NCI-H510A treated with DMSO at 0.1 percent for 48 hours (cell line): ENCODE results near the gene LRTM1.

Experiments used
- DNase-seq: peaks from one replicate; lab custom pipeline; 2025; lab: John Stamatoyannopoulos, UW

The LRTM1 gene

GRCh38 chr3:54928046-54928770, at the start of gene LRTM1:
TSS of gene LRTM1 (minus strand) at chr3:54928059. CDS start at chr3:54927911, 148 bp downstream.
- DNase-seq: no peak

- no peak for DNase-seq
Measured at GRCh38 chr3:54977439-54977838, 49.6 kb upstream of the LRTM1 start.

- no peak for DNase-seq
Measured at GRCh38 chr3:54970895-54971294, 43.0 kb upstream of the LRTM1 start.

- DNase-seq: no peak
Measured at GRCh38 chr3:54969652-54970051, 41.8 kb upstream of the LRTM1 start.

- no peak for DNase-seq
Measured at GRCh38 chr3:54968546-54969172, 40.8 kb upstream of the LRTM1 start.

GRCh38 chr3:54967731-54968161, 39.9 kb upstream of the LRTM1 start:
- no peak for DNase-seq

- DNase-seq: no peak
Measured at GRCh38 chr3:54966979-54967378, 39.1 kb upstream of the LRTM1 start.

GRCh38 chr3:54965746-54966145, 37.9 kb upstream of the LRTM1 start:
- no peak for DNase-seq

- DNase-seq: no peak
Measured at GRCh38 chr3:54964081-54964480, 36.2 kb upstream of the LRTM1 start.

GRCh38 chr3:54963641-54964040, 35.8 kb upstream of the LRTM1 start:
- no peak for DNase-seq

- DNase-seq: no peak
Measured at GRCh38 chr3:54962200-54962599, 34.3 kb upstream of the LRTM1 start.

- DNase-seq: no peak
Measured at GRCh38 chr3:54960701-54961100, 32.8 kb upstream of the LRTM1 start.

GRCh38 chr3:54960082-54960481, 32.2 kb upstream of the LRTM1 start:
- no peak for DNase-seq

- DNase-seq: no peak
Measured at GRCh38 chr3:54957711-54958110, 29.9 kb upstream of the LRTM1 start.

- DNase-seq: no peak
Measured at GRCh38 chr3:54955941-54956340, 28.1 kb upstream of the LRTM1 start.

GRCh38 chr3:54955496-54955895, 27.6 kb upstream of the LRTM1 start:
- no peak for DNase-seq

GRCh38 chr3:54954521-54954920, 26.7 kb upstream of the LRTM1 start:
- no peak for DNase-seq

- no peak for DNase-seq
Measured at GRCh38 chr3:54954022-54954421, 26.2 kb upstream of the LRTM1 start.

- DNase-seq: no peak
Measured at GRCh38 chr3:54951405-54951804, 23.5 kb upstream of the LRTM1 start.

- no peak for DNase-seq
Measured at GRCh38 chr3:54950391-54951003, 22.6 kb upstream of the LRTM1 start.

- no peak for DNase-seq
Measured at GRCh38 chr3:54949491-54950044, 21.7 kb upstream of the LRTM1 start.

- DNase-seq: no peak
Measured at GRCh38 chr3:54941690-54942362, 14.0 kb upstream of the LRTM1 start.
